ENCODE results near the gene SLC4A7. TPM values are rescaled to one million over a fixed set of nuclear protein-coding genes. Genes with fewer than 3 reads are reported as not detected.

Gene SLC4A7
- total and polyA plus RNA-seq, 9 donors = 9.7 to 31.3 (median 11.3) TPM

GRCh38 chr3:27326202-27326601 lies 158.0 kb downstream of the SLC4A7 start:
- no peaks in the 10 kb centered on the region for H3K9me3 ChIP-seq (replicated peaks; ENCODE audit: control insufficient read depth, low read depth, low read length)
- no peaks in the 10 kb centered on the region for H3K36me3 ChIP-seq (ENCODE audit: control insufficient read depth, insufficient read depth, low read length)
- no peaks in the 10 kb centered on the region for H3K27me3 ChIP-seq (ENCODE audit: control insufficient read depth, insufficient read depth, low read length)
- H3K27ac ChIP-seq (ENCODE audit: low read length) = peak overlapping the region; percentile 45
- H3K4me1 ChIP-seq (ENCODE audit: control insufficient read depth, insufficient read depth, low read length) = peaks cover 19% of the 10 kb centered on the region
- no peak overlapping the region for H3K4me3 ChIP-seq (ENCODE audit: low read length)
- peak; percentile 13 for DNase-seq
- no CpG with 5 or more reads among the region's 1 CpG for WGBS (ENCODE audit: insufficient coverage)

- Histone ChIP-seq H3K36me3 (ENCODE audit: control insufficient read depth, insufficient read depth, low read length) (no peaks in the 10 kb centered on the region), H3K9me3 (replicated peaks; ENCODE audit: control insufficient read depth, low read depth, low read length) (no peaks in the 10 kb centered on the region), H3K4me1 (ENCODE audit: control insufficient read depth, insufficient read depth, low read length) (peaks cover 19% of the 10 kb centered on the region), H3K27ac (ENCODE audit: low read length) (peak overlapping the region; percentile 45), H3K27me3 (ENCODE audit: control insufficient read depth, insufficient read depth, low read length) (no peaks in the 10 kb centered on the region), H3K4me3 (ENCODE audit: low read length) (no peak overlapping the region)
- no peak for DNase-seq
- no CpG with 5 or more reads among the region's 1 CpG for WGBS (ENCODE audit: insufficient coverage)
Observed at GRCh38 chr3:27325419-27325818, 158.8 kb downstream of the SLC4A7 start.

DNA sequence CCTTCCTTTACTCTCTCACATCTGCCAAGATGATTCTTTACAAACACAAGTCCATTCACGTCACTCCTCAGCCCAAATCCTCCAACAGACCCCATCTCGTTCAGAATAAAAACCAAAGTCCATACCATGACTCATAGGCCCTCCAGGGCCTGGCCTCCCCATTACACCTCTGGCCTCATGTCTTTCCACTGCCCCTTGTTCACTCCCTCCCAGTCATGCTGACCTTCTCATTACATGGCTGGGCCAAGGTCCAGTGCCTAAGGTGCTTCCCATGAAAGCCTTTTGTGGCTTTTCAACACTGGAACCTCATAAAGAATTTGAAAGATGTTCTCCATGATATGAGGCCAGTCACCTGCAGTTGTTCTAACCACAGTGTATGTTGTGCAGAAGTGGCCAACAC lies 159.5 kb downstream of the SLC4A7 start:
- Histone ChIP-seq H3K4me1 (ENCODE audit: control insufficient read depth, insufficient read depth, low read length) (peaks cover 20% of the 10 kb centered on the region), H3K27me3 (ENCODE audit: control insufficient read depth, insufficient read depth, low read length) (no peaks in the 10 kb centered on the region), H3K4me3 (ENCODE audit: low read length) (no peak overlapping the region), H3K27ac (ENCODE audit: low read length) (no peak overlapping the region), H3K9me3 (replicated peaks; ENCODE audit: control insufficient read depth, low read depth, low read length) (no peaks in the 10 kb centered on the region), H3K36me3 (ENCODE audit: control insufficient read depth, insufficient read depth, low read length) (no peaks in the 10 kb centered on the region)
- 71% methylated on average over 2 of the region's 2 CpGs for WGBS (ENCODE audit: insufficient coverage)
- no peak for DNase-seq

DNA sequence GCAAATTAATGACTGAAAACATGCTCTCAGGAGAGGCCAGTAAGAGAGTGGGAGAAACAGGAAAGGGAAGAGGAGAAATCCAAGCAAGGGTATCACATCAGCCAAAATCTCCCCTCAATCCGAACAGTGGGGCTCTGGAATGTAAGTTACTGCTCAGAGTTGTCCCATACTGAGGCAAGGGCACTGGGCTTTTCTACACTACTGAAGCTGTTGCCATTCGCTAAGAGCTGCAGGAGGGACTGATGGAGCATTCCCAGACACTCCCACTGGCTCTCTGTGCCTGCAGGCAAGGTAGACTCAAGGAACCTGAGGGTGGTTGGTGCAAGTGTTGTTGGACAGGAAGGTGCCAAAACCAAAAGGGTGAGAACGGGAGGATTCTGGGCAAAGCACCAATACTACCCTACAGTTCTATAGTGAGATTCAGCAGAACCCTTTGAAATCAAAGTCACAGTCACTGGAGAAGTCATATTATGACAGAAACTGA lies 161.1 kb downstream of the SLC4A7 start:
- Histone ChIP-seq H3K4me3 (ENCODE audit: low read length) (no peak overlapping the region), H3K27ac (ENCODE audit: low read length) (no peak overlapping the region), H3K4me1 (ENCODE audit: control insufficient read depth, insufficient read depth, low read length) (peaks cover 21% of the 10 kb centered on the region), H3K36me3 (ENCODE audit: control insufficient read depth, insufficient read depth, low read length) (no peaks in the 10 kb centered on the region), H3K9me3 (replicated peaks; ENCODE audit: control insufficient read depth, low read depth, low read length) (no peaks in the 10 kb centered on the region), H3K27me3 (ENCODE audit: control insufficient read depth, insufficient read depth, low read length) (no peaks in the 10 kb centered on the region)
- WGBS (ENCODE audit: insufficient coverage) = no CpG with 5 or more reads among the region's 3 CpGs
- no peak for DNase-seq

Other genes with a start within 250 kb of the SLC4A7 start
- gene NEK10, start 115.0 kb downstream of the SLC4A7 start, total RNA-seq = 6.6 TPM
- 1 to 10 TPM; 1.7 to 6.5 (median 3.1) TPM for gene NEK10, start 115.0 kb downstream of the SLC4A7 start, polyA plus RNA-seq (ENCODE audit: insufficient read depth in 1 of 8, insufficient read length in 8 of 8, low replicate concordance in 1 of 8)
- 0.18 TPM for gene EOMES, start 237.9 kb upstream of the SLC4A7 start, total RNA-seq
- under 1 TPM; 0.06 to 0.37 (median 0.19) TPM for gene EOMES, start 237.9 kb upstream of the SLC4A7 start, polyA plus RNA-seq (ENCODE audit: insufficient read depth in 1 of 8, insufficient read length in 8 of 8, low replicate concordance in 1 of 8)

Measured in muscle of leg (tissue), 11 donors.